ENCODE measurements around the gene RAB27A.
"Not testable (repeated sequence)": the region's sequence is repeated elsewhere in the genome, so short reads cannot be mapped to it uniquely, and the experiment has no call there.

Gene RAB27A

GRCh38 chr15:55254916-55255679, 34.5 kb downstream of the RAB27A start:
- peak overlapping the region; percentile 28; the same call in 1 of the 2 replicates for H3K4me2 ChIP-seq
- H3K27ac ChIP-seq = no peak overlapping the region
- no peaks in the 10 kb centered on the region for H3K27me3 ChIP-seq
- H4K20me1 ChIP-seq = no peaks in the 10 kb centered on the region
- peaks cover 9% of the 10 kb centered on the region for H3K9me3 ChIP-seq
- TF ChIP-seq Cebpa-rat (IDR thresholded peaks at IDR 0.05) = no peak
- H3K9ac ChIP-seq = no peak overlapping the region
- H3K36me3 ChIP-seq = no peaks in the 10 kb centered on the region
- H3K4me3 ChIP-seq = no peak overlapping the region
- H3K4me1 ChIP-seq = peaks cover 13% of the 10 kb centered on the region

GRCh38 chr15:55253580-55253979, 36.0 kb downstream of the RAB27A start:
- no peaks in the 10 kb centered on the region for H4K20me1 ChIP-seq
- no peak overlapping the region for H3K9ac ChIP-seq
- no peak overlapping the region for H3K4me2 ChIP-seq
- H3K4me1 ChIP-seq = peaks cover 13% of the 10 kb centered on the region
- H3K27ac ChIP-seq = no peak overlapping the region
- no peaks in the 10 kb centered on the region for H3K27me3 ChIP-seq
- peaks cover 9% of the 10 kb centered on the region for H3K9me3 ChIP-seq
- no peaks in the 10 kb centered on the region for H3K36me3 ChIP-seq
- no peak overlapping the region for H3K4me3 ChIP-seq
- TF ChIP-seq Cebpa-rat (IDR thresholded peaks at IDR 0.05) = no peak

- H3K36me3 ChIP-seq, H3K27ac ChIP-seq, H3K27me3 ChIP-seq, H3K4me3 ChIP-seq, H3K4me2 ChIP-seq, H4K20me1 ChIP-seq, H3K9ac ChIP-seq, H3K9me3 ChIP-seq: not testable (repeated sequence)
- H3K4me1 ChIP-seq = peaks cover 13% of the 10 kb centered on the region
Observed at GRCh38 chr15:55252201-55252600, 37.4 kb downstream of the RAB27A start.

- Histone ChIP-seq H3K27ac (no peak overlapping the region), H3K4me1 (peaks cover 10% of the 10 kb centered on the region), H3K36me3 (no peaks in the 10 kb centered on the region), H3K4me2 (no peak overlapping the region), H3K4me3 (no peak overlapping the region), H4K20me1 (no peaks in the 10 kb centered on the region), H3K9ac (no peak overlapping the region), H3K9me3 (no peaks in the 10 kb centered on the region), H3K27me3 (no peaks in the 10 kb centered on the region)
- TF ChIP-seq Cebpa-rat (IDR thresholded peaks at IDR 0.05) = no peak
Observed at GRCh38 chr15:55250941-55251340, 38.7 kb downstream of the RAB27A start.

GRCh38 chr15:55250392-55250791, 39.2 kb downstream of the RAB27A start:
- no peak overlapping the region for H3K4me2 ChIP-seq
- no peaks in the 10 kb centered on the region for H3K27me3 ChIP-seq
- no peaks in the 10 kb centered on the region for H3K9me3 ChIP-seq
- H3K36me3 ChIP-seq = no peaks in the 10 kb centered on the region
- no peak overlapping the region for H3K9ac ChIP-seq
- H3K4me3 ChIP-seq = no peak overlapping the region
- no peaks in the 10 kb centered on the region for H4K20me1 ChIP-seq
- H3K27ac ChIP-seq = no peak overlapping the region
- TF ChIP-seq Cebpa-rat (IDR thresholded peaks at IDR 0.05) = no peak
- peaks cover 4% of the 10 kb centered on the region for H3K4me1 ChIP-seq

GRCh38 chr15:55249885-55250284, 39.7 kb downstream of the RAB27A start:
- not testable (repeated sequence) for H3K9me3 ChIP-seq, H3K4me1 ChIP-seq, H3K4me3 ChIP-seq, H3K27me3 ChIP-seq, H3K9ac ChIP-seq, H3K4me2 ChIP-seq, H3K27ac ChIP-seq, H4K20me1 ChIP-seq, H3K36me3 ChIP-seq

GRCh38 chr15:55248895-55249294, 40.7 kb downstream of the RAB27A start:
- H3K9me3 ChIP-seq = no peaks in the 10 kb centered on the region
- no peaks in the 10 kb centered on the region for H3K27me3 ChIP-seq
- no peak overlapping the region for H3K27ac ChIP-seq
- H3K4me2 ChIP-seq = no peak overlapping the region
- H3K4me3 ChIP-seq = no peak overlapping the region
- H3K9ac ChIP-seq = no peak overlapping the region
- no peaks in the 10 kb centered on the region for H3K36me3 ChIP-seq
- no peaks in the 10 kb centered on the region for H4K20me1 ChIP-seq
- H3K4me1 ChIP-seq = no peaks in the 10 kb centered on the region
- TF ChIP-seq Cebpa-rat (IDR thresholded peaks at IDR 0.05) = no peak

GRCh38 chr15:55247766-55248427, 41.7 kb downstream of the RAB27A start:
- Histone ChIP-seq H3K9me3 (no peaks in the 10 kb centered on the region), H3K4me2 (no peak overlapping the region), H3K4me3 (no peak overlapping the region), H3K4me1 (no peaks in the 10 kb centered on the region), H3K27me3 (no peaks in the 10 kb centered on the region), H3K9ac (no peak overlapping the region), H4K20me1 (no peaks in the 10 kb centered on the region), H3K27ac (no peak overlapping the region), H3K36me3 (no peaks in the 10 kb centered on the region)
- no peak for TF ChIP-seq Cebpa-rat (IDR thresholded peaks at IDR 0.05)

GRCh38 chr15:55247311-55247710, 42.3 kb downstream of the RAB27A start:
- H3K4me1 ChIP-seq = no peaks in the 10 kb centered on the region
- no peak overlapping the region for H3K4me2 ChIP-seq
- H3K36me3 ChIP-seq = no peaks in the 10 kb centered on the region
- H3K4me3 ChIP-seq = no peak overlapping the region
- TF ChIP-seq Cebpa-rat (IDR thresholded peaks at IDR 0.05) = no peak
- H4K20me1 ChIP-seq = no peaks in the 10 kb centered on the region
- H3K9ac ChIP-seq = no peak overlapping the region
- H3K9me3 ChIP-seq = no peaks in the 10 kb centered on the region
- no peaks in the 10 kb centered on the region for H3K27me3 ChIP-seq
- H3K27ac ChIP-seq = no peak overlapping the region

- Histone ChIP-seq H3K27me3 (no peaks in the 10 kb centered on the region), H3K4me2 (no peak overlapping the region), H3K9ac (no peak overlapping the region), H3K9me3 (no peaks in the 10 kb centered on the region), H3K4me3 (no peak overlapping the region), H4K20me1 (no peaks in the 10 kb centered on the region), H3K4me1 (no peaks in the 10 kb centered on the region), H3K27ac (no peak overlapping the region), H3K36me3 (no peaks in the 10 kb centered on the region)
- TF ChIP-seq Cebpa-rat (IDR thresholded peaks at IDR 0.05) = no peak
Observed at GRCh38 chr15:55246567-55246966, 43.0 kb downstream of the RAB27A start.
